HPDE6-E6E7 (cell line): Measurements from ENCODE around the gene VPS13D.
"Not testable (repeated sequence)": the region's sequence is repeated elsewhere in the genome, so short reads cannot be mapped to it uniquely, and the experiment has no call there.

Experiments used
- DNase-seq: peaks from one replicate; pipeline ENCODE4 v3.0.0; 2011; ENCODE audit warnings: missing footprints; ENCODE audit errors: extremely low spot score

Gene VPS13D

GRCh38 chr1:12468323-12468722 lies 238.5 kb downstream of the VPS13D start:
- DNase-seq: no peak

- DNase-seq: no peak
Observed at GRCh38 chr1:12469493-12469892, 239.7 kb downstream of the VPS13D start.

- no peak for DNase-seq
Observed at GRCh38 chr1:12469990-12470389, 240.2 kb downstream of the VPS13D start.

- not testable (repeated sequence) for DNase-seq
Observed at GRCh38 chr1:12470916-12471315, 241.1 kb downstream of the VPS13D start.

GRCh38 chr1:12472156-12472797 lies 242.4 kb downstream of the VPS13D start:
- no peak for DNase-seq

- no peak for DNase-seq
Observed at GRCh38 chr1:12472798-12473551, 243.1 kb downstream of the VPS13D start.

- DNase-seq: no peak
Observed at GRCh38 chr1:12473596-12474362, 243.9 kb downstream of the VPS13D start.

GRCh38 chr1:12475101-12475500 lies 245.3 kb downstream of the VPS13D start:
- DNase-seq: no peak

GRCh38 chr1:12475530-12475934 lies 245.7 kb downstream of the VPS13D start:
- no peak for DNase-seq

- no peak for DNase-seq
Observed at GRCh38 chr1:12475947-12476346, 246.1 kb downstream of the VPS13D start.

GRCh38 chr1:12477314-12477713 lies 247.5 kb downstream of the VPS13D start:
- DNase-seq: no peak

GRCh38 chr1:12477936-12478611 lies 248.2 kb downstream of the VPS13D start:
- peak; percentile 69 for DNase-seq

- DNase-seq: no peak
Observed at GRCh38 chr1:12478612-12478985, 248.8 kb downstream of the VPS13D start.

- DNase-seq: no peak
Observed at GRCh38 chr1:12479311-12479710, 249.5 kb downstream of the VPS13D start.

GRCh38 chr1:12480041-12480440 lies 250.2 kb downstream of the VPS13D start:
- no peak for DNase-seq

GRCh38 chr1:12480748-12481362 lies 251.0 kb downstream of the VPS13D start:
- DNase-seq: peak; percentile 88

GRCh38 chr1:12481928-12482327 lies 252.1 kb downstream of the VPS13D start:
- no peak for DNase-seq

GRCh38 chr1:12482988-12483387 lies 253.2 kb downstream of the VPS13D start:
- DNase-seq: no peak

- DNase-seq: no peak
Observed at GRCh38 chr1:12485231-12486058, 255.6 kb downstream of the VPS13D start.

GRCh38 chr1:12486059-12486341 lies 256.2 kb downstream of the VPS13D start:
- no peak for DNase-seq

- no peak for DNase-seq
Observed at GRCh38 chr1:12486401-12487005, 256.7 kb downstream of the VPS13D start.
